ENCODE results near the gene KCTD7.

Gene KCTD7

DNA sequence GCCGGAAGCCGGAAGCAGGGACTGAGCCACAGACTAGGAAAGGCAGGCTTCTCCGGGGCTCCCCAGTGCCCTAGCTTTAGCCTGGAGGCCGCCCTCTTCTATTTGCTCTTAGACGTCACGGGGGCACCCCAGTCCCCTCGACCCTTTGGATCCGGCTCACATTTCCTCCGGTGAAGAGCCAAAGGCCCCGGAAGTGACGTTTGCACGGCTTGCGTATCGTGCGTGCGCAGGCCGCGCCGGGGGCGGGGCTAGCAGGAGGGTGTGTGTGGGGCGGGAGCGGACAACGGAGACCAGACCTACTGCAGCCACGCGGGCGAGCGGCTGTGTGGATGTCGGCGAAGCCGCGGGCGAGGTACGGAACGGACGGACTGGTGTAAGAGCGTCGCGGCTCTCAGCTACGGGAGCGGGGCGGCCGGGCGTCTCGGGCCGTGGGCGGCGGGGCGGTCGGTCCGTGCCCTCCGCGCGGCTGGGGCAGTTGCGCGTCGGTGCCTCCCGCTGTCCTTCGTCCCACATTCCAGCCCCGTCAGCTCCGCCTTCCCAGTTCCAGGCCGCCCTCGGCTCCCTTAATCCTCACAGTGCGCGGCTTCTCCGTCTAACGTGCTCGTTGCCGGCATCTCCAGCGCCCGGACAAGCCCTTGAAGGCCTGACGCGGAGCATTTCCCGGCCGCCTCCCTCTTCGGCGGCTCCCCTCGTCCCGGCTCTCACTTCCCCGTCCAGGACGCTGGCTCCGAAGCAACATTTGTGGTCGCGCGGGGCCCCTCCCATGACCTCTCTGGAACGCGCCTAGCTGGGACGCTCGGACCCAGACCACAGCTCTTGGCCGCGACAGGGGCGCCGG is 25.8 kb downstream of the KCTD7 start:
- TF ChIP-seq, protein P1, sequence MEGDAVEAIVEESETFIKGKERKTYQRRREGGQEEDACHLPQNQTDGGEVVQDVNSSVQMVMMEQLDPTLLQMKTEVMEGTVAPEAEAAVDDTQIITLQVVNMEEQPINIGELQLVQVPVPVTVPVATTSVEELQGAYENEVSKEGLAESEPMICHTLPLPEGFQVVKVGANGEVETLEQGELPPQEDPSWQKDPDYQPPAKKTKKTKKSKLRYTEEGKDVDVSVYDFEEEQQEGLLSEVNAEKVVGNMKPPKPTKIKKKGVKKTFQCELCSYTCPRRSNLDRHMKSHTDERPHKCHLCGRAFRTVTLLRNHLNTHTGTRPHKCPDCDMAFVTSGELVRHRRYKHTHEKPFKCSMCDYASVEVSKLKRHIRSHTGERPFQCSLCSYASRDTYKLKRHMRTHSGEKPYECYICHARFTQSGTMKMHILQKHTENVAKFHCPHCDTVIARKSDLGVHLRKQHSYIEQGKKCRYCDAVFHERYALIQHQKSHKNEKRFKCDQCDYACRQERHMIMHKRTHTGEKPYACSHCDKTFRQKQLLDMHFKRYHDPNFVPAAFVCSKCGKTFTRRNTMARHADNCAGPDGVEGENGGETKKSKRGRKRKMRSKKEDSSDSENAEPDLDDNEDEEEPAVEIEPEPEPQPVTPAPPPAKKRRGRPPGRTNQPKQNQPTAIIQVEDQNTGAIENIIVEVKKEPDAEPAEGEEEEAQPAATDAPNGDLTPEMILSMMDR (conservative IDR thresholded peaks at IDR 0.05; ENCODE audit: control insufficient read depth, insufficient read depth, low read depth, low read length) = no peak
- peak; percentile 96 for DNase-seq (ENCODE audit: low read depth)
- peak overlapping the region; percentile 80 for H3K4me3 ChIP-seq (ENCODE audit: control insufficient read depth, low read depth, low read length)

DNA sequence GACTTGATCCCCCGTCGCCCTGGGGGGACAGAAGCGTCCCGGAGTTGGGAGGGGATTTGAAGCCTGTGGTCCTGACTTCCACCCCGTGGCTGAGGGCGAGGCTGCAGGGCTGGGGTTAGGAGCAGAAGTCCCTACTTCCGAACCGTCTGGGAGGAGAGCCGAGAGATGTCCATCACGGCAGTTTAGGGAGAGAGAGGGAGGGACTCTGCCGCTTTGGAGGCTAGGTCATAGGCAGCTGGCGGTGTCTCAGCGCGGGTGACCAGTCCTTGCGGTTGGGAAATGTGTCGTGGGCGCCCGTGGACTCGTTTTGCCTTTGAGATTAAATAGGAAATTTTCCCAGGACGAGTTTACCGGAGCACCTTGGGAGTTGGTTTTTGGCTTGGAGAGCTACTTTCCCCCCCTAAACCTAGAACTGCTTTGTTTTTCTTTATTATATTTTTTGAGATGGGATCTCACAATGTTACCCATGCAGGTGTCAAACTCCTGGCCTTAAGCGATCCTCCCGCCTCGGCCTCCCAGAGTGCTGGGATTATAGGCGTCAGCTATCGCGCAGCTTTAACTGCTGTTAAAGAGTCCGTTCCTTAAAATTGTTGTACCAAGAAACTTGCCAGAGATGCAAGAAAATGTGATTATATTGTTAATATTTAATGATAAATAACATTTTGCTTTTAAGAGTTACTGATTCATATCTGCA is 26.6 kb downstream of the KCTD7 start:
- DNase-seq (ENCODE audit: low read depth) = peak; percentile 60

DNA sequence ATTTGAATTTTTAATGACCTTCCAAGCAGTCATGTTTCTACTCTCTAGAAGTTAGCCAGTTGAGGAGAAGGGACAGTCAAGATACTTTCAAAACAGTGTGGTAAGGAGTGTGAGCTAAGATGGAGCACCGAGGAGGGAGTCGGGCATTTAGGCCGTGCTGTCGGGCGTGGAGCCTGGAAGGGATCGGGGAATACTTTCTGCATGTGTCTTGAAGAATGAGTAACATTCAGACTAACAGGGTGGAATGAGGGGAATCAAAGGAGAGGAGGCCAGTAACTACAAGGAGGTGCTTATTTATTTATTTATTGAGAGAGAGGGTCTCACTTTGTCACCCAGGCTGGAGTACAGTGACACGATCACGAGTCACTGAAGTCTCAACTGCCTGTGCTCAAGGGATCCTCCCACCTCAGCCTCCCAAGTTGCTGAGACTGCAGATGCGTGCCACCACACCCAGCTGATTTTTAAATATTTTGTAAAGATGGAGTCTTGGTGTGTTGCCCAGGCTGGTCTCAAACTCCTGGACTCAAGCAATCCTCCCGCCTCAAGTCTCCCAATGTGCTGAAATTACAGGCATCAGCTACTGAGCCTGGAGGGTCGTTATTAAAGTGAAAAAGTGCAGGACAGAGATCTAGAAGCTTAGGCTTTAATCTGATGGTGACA is 27.3 kb downstream of the KCTD7 start:
- peak overlapping the region; percentile 80 for H3K4me3 ChIP-seq (ENCODE audit: control insufficient read depth, low read depth, low read length)
- peak; percentile 65 for DNase-seq (ENCODE audit: low read depth)

More for the DNA sequence above, 26.6 kb downstream of the KCTD7 start:
- H3K4me3 ChIP-seq (ENCODE audit: control insufficient read depth, low read depth, low read length) = peak overlapping the region; percentile 80

DNA sequence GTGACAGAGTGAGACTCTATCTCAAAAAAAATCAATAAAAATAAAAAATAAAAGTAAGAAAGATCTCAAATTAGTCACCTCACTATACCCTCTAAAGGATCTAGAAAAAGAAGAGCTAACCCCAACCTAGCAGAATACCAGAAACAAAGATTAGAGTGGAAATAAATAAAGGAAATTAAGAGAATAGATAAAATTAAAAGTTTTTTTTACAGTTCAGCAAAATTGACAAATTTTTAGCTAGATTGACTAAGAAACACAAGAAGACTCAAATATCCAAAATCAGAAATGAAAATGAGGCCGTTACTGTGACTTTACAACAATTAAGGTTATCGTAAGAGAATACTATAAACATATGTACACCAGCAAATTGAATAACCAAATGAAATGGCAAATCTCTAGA is 29.1 kb downstream of the KCTD7 start:
- TF ChIP-seq, protein P1 (conservative IDR thresholded peaks at IDR 0.05; ENCODE audit: control insufficient read depth, insufficient read depth, low read depth, low read length) = no peak
- no peak for DNase-seq (ENCODE audit: low read depth)
- H3K4me3 ChIP-seq (ENCODE audit: control insufficient read depth, low read depth, low read length) = no peak overlapping the region

DNA sequence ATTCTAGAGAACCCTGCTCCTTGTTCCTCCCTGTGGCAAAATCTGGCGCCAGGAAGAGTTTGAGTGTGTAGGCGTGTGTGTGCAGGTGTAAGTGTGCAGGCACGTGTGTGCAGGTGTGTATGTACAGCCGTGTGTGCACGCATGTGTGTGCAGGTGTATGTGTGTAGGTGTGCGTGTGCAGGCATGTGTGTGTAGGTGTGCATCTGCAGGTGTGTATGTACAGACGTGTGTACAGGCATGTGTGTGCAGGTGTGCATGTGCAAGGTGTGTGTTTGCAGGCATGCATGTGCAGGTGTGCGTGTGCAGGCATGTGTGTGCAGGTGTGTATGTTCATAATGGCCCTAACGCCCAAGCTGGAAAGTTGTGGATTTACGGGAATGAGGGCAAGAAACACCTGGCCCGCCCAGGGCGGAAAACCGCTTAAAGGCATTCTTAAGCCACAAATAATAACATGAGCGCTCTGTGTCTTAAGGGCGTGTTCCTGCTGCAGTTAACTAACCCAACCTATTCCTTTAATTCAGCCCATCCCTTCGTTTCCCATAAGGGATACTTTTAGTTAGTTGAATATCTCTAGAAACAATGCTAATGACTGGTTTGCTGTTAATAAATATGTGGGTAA is 34.1 kb downstream of the KCTD7 start:
- DNase-seq (ENCODE audit: low read depth) = no peak
- TF ChIP-seq, protein P1 (conservative IDR thresholded peaks at IDR 0.05; ENCODE audit: control insufficient read depth, insufficient read depth, low read depth, low read length) = no peak
- no peak overlapping the region for H3K4me3 ChIP-seq (ENCODE audit: control insufficient read depth, low read depth, low read length)

DNA sequence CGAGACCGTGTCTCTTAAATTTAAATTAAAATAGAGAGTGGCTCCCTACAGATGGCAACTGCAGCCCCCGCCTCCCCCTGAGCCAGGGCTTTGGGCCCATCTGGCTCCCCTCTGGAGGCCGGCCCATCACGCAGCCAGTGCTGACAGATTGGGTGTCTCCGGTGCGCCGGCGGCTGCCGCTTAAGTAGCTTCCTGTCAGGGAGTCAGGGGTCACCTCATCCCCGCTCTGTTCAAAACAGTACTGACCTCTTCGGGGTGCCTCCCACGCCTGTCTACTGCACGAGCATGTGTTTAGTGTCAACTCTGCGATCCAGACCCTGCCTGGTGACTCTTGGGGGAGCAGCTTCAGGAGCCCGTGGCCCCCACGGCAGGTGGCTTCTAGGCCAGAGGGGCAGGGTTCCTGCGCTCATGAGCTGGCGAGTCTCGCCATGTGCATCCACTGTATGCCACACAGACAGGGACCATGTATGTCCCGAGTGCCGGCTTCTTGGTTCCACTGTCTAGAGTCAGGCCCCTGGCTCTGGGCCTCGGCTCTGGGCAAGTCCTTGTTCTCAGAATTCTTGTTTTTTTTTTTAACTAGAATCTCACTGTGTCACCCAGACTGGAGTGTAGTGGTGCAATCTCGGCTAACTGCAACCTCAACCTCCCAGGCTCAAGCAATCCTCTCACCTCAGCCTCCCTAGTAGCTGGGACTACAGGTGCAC is 36.1 kb downstream of the KCTD7 start:
- no peak for DNase-seq (ENCODE audit: low read depth)
- no peak overlapping the region for H3K4me3 ChIP-seq (ENCODE audit: control insufficient read depth, low read depth, low read length)
- TF ChIP-seq, protein P1 (conservative IDR thresholded peaks at IDR 0.05; ENCODE audit: control insufficient read depth, insufficient read depth, low read depth, low read length) = no peak

DNA sequence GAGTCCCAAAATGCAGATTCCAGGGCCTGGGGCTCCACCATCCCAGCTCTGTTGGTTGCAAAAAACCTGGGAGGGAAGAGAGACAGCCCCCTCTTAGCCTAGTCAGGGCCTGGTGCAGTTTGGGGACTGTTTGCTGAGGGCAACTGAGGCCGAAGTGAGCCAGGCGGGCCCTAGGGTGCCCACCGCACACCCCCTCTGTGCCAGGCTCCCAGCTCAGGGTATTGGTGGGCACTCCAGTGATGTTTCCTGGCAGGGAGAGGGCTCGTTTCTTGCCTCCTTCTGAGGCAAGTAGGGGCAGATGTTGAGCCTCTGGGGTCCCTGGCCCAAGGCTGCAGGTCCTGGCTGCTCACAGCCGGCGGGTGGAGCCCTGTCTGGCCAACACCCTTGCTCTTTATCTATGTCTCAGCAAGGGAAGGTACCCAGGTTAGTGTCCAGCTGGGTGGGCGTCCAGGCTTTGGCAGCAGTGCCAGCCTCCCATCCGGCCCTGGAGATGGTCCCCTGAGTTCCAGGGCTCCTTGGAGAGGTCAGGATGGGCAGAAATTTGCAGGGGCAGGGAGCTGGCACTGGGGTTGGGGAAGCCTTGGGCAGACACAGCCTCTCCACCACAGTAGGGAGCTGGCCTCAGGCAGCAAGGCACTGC is 37.8 kb downstream of the KCTD7 start:
- TF ChIP-seq, protein P1 (conservative IDR thresholded peaks at IDR 0.05; ENCODE audit: control insufficient read depth, insufficient read depth, low read depth, low read length) = no peak
- H3K4me3 ChIP-seq (ENCODE audit: control insufficient read depth, low read depth, low read length) = no peak overlapping the region
- no peak for DNase-seq (ENCODE audit: low read depth)
